Progenitor cell of endocrine pancreas (in vitro differentiated cells): Measurements from ENCODE around the gene HPS1. TPM values are rescaled to one million over a fixed set of nuclear protein-coding genes. Genes with fewer than 3 reads are reported as not detected.

Experiments
- DNase-seq: peaks from one replicate; pipeline ENCODE4 v3.0.0; 2021; ENCODE audit warnings: low spot score; ENCODE audit not compliant: unreplicated experiment
- H3K27ac Mint-ChIP-seq: 2 replicates; pipeline ENCODE4 v1.8.0; 2021; ENCODE audit warnings: mild to moderate bottlenecking, moderate library complexity, mixed read lengths
- H3K27me3 Mint-ChIP-seq: 2 replicates; pipeline ENCODE4 v1.8.0; 2021; ENCODE audit warnings: mixed read lengths
- H3K36me3 Mint-ChIP-seq: 2 replicates; pipeline ENCODE4 v1.8.0; 2022; ENCODE audit warnings: mixed read lengths; ENCODE audit not compliant: insufficient read depth
- H3K4me1 Mint-ChIP-seq: 2 replicates; pipeline ENCODE4 v1.8.0; 2021; ENCODE audit warnings: low read depth, mixed read lengths
- H3K4me3 Mint-ChIP-seq: 2 replicates; pipeline ENCODE4 v1.8.0; 2021; ENCODE audit warnings: low read depth, mild to moderate bottlenecking, moderate library complexity, mixed read lengths
- H3K9me3 Mint-ChIP-seq: 2 replicates; pipeline ENCODE4 v1.8.0; 2021; ENCODE audit warnings: low read depth, mixed read lengths
- microRNA-seq: library from miRNA; unstranded; fragments of <30 nt; microRNA quantifications from one replicate; pipeline ENCODE4 v1.1.0, GENCODE V29; 2020; ENCODE audit warnings: borderline number of aligned reads; ENCODE audit not compliant: unreplicated experiment
- total RNA-seq: library from RNA; stranded (reverse); gene quantifications from 2 replicates; pipeline ENCODE4 v1.2.1, GENCODE V29; 2021
- TF ChIP-seq, protein P1 (sequence below): fragments of 200-600 bp; sonication (generic); IDR thresholded peaks from one replicate; pipeline ENCODE4 v1.5.0; 2021; ENCODE audit warnings: antibody characterized with exemption, mild to moderate bottlenecking; ENCODE audit not compliant: unreplicated experiment

Gene HPS1
- total RNA-seq, 1 donor from 2014 or later, result 52.1 TPM

DNA sequence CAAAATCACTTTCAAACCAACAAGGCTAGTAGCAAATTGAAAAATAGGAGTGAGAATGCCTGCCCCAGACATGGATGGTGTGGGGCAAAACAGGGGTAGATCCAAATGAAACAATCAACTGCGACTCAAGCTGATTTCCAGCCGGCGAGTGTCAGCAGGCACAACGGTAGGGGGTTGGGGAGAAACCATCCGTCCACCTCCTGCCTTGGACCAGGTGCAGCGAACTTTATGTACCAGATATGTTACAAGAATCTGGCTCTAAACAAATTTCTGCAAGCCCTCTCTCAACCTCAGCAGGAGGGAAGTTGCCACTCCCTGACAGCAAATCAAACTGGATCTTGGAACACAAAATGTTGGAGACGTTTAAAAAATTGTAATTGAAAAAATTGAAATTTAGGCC is 76.9 kb downstream of the HPS1 start:
- H3K27ac Mint-ChIP-seq, result no peak overlapping the region

DNA sequence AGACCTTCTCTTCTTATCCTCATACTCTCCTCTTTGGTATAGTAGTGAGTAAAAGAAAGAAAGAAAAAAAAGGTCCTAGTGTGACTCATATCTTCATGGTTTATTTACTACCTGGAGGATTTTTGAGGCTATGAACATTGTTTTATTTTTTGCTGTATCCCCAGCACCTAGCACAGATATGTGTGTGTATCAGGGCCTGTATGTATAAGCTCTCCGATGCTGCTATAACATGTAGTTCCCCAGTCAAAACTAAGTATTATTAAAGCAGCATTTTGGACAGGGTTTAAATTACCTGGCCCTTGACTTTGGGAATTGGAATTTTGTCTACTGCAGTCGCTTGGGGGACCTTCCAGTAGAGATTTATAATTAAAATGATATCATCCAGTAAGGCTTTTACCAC is 78.1 kb downstream of the HPS1 start:
- TF ChIP-seq, protein P1, sequence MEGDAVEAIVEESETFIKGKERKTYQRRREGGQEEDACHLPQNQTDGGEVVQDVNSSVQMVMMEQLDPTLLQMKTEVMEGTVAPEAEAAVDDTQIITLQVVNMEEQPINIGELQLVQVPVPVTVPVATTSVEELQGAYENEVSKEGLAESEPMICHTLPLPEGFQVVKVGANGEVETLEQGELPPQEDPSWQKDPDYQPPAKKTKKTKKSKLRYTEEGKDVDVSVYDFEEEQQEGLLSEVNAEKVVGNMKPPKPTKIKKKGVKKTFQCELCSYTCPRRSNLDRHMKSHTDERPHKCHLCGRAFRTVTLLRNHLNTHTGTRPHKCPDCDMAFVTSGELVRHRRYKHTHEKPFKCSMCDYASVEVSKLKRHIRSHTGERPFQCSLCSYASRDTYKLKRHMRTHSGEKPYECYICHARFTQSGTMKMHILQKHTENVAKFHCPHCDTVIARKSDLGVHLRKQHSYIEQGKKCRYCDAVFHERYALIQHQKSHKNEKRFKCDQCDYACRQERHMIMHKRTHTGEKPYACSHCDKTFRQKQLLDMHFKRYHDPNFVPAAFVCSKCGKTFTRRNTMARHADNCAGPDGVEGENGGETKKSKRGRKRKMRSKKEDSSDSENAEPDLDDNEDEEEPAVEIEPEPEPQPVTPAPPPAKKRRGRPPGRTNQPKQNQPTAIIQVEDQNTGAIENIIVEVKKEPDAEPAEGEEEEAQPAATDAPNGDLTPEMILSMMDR, result no peak
- H3K4me3 Mint-ChIP-seq, result no peak overlapping the region
- H3K4me1 Mint-ChIP-seq, result peaks cover 3% of the 10 kb centered on the region
- H3K27ac Mint-ChIP-seq, result no peak overlapping the region
- no peaks in the 10 kb centered on the region for H3K36me3 Mint-ChIP-seq
- H3K27me3 Mint-ChIP-seq, result peaks cover 18% of the 10 kb centered on the region
- no peaks in the 10 kb centered on the region for H3K9me3 Mint-ChIP-seq
- no peak for DNase-seq

More for the DNA sequence above, 76.9 kb downstream of the HPS1 start:
- H3K4me1 Mint-ChIP-seq, result peaks cover 2% of the 10 kb centered on the region
- TF ChIP-seq, protein P1, result no peak
- no peak overlapping the region for H3K4me3 Mint-ChIP-seq
- DNase-seq, result no peak
- no peaks in the 10 kb centered on the region for H3K36me3 Mint-ChIP-seq
- peaks cover 18% of the 10 kb centered on the region for H3K27me3 Mint-ChIP-seq
- no peaks in the 10 kb centered on the region for H3K9me3 Mint-ChIP-seq

DNA sequence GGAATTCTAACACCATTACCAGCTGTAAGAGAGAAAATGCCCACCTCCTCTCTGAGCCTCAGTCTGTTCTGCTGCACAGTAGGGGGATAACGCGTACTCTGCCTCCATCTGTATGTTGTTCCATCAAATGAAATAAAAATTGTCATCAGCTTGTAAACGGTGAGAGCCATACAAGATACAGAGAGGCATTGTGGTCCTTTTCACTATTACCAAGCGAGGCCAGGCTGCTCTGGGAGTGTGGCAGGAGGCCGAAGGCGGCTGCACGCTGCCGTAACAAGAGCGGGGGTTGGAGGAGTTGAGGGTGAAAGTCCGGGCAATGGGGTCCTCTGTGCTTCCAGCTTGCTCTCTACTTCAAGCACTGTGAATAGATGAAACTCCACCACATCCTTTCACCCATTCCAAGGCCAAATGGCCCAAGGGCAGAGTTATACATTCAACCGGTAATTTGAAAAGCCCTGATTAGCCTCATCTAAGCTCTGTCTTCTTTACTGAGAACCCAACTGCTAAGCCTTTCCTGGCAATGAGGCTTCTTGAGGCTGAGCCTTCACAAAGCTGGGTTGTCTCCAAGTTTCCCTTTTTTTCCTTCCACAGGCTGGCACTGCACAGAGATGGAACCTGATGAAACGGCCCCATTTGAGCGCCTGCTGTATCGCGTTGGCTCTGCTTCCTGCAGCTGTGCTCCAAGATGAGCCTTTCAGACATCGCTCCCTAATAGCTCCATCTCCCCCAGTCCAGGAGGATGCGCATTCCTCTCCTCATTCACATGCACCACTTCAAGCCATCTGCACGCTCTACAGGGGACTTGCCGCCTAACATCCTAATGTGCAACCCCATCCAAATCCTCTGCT is 78.9 kb downstream of the HPS1 start:
- Mint-ChIP-seq H3K27ac (no peak overlapping the region), H3K27me3 (peaks cover 18% of the 10 kb centered on the region), H3K4me3 (no peak overlapping the region), H3K4me1 (peaks cover 9% of the 10 kb centered on the region), H3K36me3 (no peaks in the 10 kb centered on the region), H3K9me3 (no peaks in the 10 kb centered on the region)
- no peak for DNase-seq
- TF ChIP-seq, protein P1, result no peak

Small RNA genes lying within 50 kb of the gene (microRNA-seq; reads per million reads assigned to microRNA genes)
- gene MIR1287, result 97.9 reads per million, percentile 54 among the genes with 10 or more reads in this experiment
- 4.2 reads per million for gene MIR4685

Other genes starting within 250 kb of the HPS1 start
- gene LOXL4, start 178.7 kb downstream of the HPS1 start, total RNA-seq, result 3.6 and 3.7 TPM in 2 replicates
- 13.3 and 15.8 TPM in 2 replicates for gene PYROXD2, start 31.8 kb downstream of the HPS1 start, total RNA-seq